Fibroblast of the aortic adventitia (primary cell): ENCODE measurements around the gene LSM14A. TPM values are rescaled to one million over a fixed set of nuclear protein-coding genes. Genes with fewer than 3 reads are reported as not detected.
A peak's percentile ranks its signal among the peaks of the same experiment; 100 is the strongest.

ENCODE experiments used
- DNase-seq: peaks from one replicate; pipeline ENCODE4 v3.0.0-alpha.2; 2010; ENCODE audit warnings: low read depth
- H3K4me3 ChIP-seq: 2 replicates; pipeline ENCODE4 v1.5.1; 2011; ENCODE audit warnings: low read depth, mild to moderate bottlenecking, control low read depth, low read length, moderate library complexity
- total RNA-seq: library from RNA; depleted of rRNA; stranded (reverse); fragments of >200 nt; gene quantifications from 2 replicates; pipeline ENCODE4 v1.2.3, GENCODE V29; 2012; ENCODE audit warnings: low replicate concordance
- TF ChIP-seq, protein P1 (sequence below): IDR thresholded peaks from 2 replicates; pipeline ENCODE4 v1.5.1; 2011; ENCODE audit warnings: mild to moderate bottlenecking, low read length, control low read depth, inconsistent platforms; ENCODE audit not compliant: insufficient read depth

The LSM14A gene
- total RNA-seq, 1 donor, result 55.5 TPM

DNA sequence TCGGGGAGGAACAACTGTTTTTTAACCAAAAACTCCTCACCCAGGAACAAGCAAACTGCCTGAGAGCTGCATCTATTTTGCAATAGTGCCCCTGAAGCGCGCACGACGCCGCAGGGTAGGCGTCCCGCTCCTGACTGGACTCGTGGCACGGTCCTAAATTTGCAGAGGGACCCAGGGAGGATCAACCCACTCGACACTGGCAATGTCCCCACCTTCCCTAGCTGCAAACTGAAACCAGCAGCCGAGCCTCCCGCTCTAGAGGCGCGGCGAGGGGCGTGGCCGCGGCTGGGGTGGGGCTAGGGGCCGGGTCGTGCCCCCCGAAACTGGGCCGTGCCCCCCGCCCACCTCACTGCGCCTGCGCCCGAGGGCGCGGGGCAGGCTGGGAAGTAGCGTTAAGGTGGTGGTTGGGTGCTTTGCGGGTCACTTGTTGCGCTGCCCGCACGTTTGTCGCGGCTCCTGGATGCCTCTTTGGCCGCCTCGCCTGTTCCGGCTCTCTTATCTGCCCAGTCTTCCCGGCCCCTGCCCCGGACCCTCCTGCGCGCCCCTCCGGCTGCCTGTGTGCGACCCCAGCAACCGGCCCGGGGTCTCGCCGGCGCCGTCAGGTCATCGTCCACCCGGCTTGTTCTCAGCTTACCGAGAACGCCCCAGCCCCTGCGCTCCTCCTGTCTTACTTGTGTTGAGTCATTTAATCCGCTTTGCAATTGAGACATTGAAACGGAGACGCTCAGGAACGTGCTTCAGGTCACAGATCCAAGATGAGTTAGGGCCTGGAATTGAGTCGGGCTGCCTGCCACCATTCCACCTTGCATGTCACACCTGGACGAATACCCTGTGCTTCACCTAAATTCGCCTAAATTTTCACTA lies 37.9 kb upstream of the LSM14A start:
- H3K4me3 ChIP-seq, result peak overlapping the region; percentile 78
- DNase-seq, result peak; percentile 64
- TF ChIP-seq, protein P1, sequence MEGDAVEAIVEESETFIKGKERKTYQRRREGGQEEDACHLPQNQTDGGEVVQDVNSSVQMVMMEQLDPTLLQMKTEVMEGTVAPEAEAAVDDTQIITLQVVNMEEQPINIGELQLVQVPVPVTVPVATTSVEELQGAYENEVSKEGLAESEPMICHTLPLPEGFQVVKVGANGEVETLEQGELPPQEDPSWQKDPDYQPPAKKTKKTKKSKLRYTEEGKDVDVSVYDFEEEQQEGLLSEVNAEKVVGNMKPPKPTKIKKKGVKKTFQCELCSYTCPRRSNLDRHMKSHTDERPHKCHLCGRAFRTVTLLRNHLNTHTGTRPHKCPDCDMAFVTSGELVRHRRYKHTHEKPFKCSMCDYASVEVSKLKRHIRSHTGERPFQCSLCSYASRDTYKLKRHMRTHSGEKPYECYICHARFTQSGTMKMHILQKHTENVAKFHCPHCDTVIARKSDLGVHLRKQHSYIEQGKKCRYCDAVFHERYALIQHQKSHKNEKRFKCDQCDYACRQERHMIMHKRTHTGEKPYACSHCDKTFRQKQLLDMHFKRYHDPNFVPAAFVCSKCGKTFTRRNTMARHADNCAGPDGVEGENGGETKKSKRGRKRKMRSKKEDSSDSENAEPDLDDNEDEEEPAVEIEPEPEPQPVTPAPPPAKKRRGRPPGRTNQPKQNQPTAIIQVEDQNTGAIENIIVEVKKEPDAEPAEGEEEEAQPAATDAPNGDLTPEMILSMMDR, result no peak

DNA sequence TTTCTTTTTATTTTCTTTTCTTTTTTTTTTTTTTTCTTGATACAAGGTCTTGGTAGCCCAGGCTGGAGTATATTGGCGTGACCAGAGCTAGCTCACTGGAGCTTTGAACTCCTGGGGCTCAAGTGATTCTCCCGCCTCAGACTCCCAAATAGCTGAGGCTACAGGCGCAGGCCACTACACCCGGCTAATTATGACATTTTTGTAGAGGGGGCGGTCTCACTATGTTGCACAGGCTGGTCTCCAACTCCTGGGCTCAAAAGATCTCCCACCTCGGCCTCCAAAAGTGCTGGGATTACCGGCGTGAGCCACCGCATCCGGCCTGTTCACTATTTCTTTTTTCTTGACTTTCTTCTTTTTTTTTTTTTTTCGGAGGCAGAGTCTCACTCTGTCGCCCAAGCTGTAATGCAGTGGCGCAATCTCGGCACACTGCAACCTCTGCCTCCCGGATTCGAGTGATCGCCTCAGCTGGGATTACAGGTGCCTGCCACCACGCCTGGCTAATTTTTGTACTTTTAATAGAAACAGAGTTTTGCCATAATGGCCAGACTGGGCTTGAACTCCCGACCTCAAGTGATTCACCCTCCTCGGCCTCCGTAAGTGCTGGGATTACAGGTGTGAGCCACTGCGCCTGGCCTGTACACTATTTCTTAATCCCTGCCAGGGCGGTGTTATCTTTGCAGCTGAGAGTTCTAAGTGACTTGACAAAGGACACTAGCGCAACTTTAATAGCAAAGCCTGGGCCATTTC lies 37.1 kb upstream of the LSM14A start:
- DNase-seq, result no peak
- TF ChIP-seq, protein P1, result no peak
- H3K4me3 ChIP-seq, result peak overlapping the region; percentile 78

DNA sequence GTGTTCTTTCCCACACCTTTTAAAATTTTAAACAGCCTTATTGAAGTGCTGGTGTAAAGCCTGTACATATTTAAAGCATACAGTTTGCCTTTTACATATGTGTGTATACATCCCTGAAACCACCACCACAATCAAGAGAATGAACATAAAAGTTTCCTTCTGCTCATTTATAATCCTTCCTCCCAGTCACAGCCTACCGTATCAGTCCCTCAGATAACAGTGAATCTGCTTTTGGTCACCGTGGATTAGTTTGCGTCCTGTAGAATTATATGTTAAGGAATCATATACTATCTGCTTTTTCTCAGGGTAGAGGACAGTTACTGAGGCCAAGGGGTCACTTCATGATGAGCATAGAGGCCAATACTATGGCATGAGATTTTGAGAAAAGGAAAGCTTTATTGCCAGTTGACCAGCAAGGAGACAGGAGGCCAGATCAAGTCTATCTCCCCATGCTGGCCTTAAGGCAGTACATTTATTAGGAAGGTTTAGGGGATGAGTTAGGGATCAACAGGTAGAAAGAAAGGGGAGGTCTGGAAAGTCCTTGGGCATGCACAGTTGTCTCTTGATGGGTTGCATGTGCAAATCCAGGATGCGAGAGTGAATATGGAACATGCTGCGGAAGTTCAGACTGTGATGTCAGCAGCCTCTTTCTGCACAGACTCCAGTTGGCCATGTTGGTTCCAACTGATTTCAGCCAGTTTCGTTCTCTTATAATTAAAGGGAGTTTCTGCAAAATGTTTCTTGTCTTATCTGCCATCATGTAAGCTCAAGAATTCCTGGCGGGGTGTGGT lies 36.3 kb upstream of the LSM14A start:
- H3K4me3 ChIP-seq, result no peak overlapping the region
- DNase-seq, result no peak
- TF ChIP-seq, protein P1, result no peak

DNA sequence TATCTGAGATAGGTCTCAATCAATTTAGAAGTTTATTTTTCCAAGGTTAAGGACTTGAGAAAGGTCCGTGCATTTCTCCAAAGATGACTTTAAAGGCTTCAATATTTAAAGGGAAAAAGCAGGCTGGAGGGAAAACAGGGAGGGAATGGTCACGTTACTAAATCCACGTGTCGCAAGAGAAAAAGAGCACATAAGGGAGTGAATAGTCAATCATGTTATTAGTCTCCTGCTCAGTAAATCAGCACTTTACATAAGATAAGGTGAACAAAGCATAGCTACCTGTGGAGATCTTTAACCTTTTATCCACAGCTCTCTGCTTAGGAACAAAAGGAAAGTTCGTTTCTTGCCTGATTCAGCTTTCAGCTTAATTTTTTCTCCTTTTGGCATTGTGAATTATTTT lies 31.3 kb upstream of the LSM14A start:
- H3K4me3 ChIP-seq, result no peak overlapping the region
- TF ChIP-seq, protein P1, result no peak
- no peak for DNase-seq

DNA sequence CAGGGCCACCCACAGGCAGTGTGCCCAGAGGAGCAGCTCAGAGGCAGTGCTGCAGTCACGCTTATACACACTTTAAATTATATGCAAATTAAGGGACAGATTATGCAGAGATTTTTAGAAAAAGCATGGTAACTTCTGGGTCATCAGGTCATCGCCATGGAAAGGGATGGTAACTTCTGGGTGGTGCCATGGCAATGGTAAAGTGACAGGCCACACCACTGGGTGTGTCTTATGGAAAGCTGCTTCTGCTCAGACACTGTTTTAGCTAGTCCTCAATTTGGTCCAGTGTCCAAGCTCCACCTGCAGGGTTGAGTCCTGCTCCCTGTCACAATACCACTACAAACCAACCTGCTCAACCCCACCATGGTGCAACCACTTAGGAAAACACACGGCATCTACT lies 29.9 kb upstream of the LSM14A start:
- no peak overlapping the region for H3K4me3 ChIP-seq
- no peak for DNase-seq
- TF ChIP-seq, protein P1, result no peak

DNA sequence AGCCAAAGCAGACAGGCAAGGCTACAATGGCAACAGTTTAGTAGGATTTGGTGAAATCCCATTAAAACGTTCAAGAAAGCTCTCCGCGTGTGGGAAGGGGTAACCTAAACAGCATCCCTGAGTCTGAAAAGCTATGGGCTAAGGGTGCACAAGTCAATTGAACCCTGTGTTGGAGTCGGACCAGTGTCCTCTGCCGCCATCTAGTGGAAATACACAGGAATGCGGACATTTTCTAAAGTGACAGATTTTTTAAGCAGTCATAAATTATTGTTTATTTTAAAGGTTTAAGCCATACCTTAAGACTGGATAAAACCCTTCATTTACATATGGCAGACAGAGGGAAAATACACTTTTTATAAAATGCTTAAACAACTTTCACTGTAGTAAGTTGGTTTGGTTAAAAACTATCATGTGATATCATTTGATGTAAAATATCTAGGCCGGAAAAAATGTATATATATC lies 26.5 kb upstream of the LSM14A start:
- TF ChIP-seq, protein P1, result peak; percentile 84
- no peak overlapping the region for H3K4me3 ChIP-seq
- DNase-seq, result peak; percentile 71
